ENCODE measurements around the gene ARHGAP10.

The ARHGAP10 gene

DNA sequence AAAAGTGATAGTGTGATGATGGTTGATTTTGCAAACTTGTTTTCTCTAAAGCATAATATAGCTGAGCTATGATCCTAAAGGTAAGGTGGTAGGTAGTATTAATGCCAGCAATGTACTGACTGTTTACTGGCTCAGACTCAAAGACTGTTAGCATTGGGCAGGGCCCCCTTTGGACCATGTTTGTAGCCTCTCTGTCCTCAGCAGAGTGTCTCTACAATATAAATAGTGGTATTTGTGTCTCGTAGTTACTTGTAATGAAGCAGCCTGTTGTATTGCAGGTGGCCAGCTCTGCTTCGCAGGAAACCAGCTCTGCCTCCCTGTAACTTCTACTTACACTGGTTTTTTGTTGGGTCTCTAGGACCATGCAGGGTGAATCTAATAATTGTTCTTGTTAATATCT, 70.5 kb downstream of the ARHGAP10 start:
- Histone ChIP-seq H3K4me1 (ENCODE audit: insufficient read depth, low read length) (peaks cover 10% of the 10 kb centered on the region), H2AFZ (ENCODE audit: low read depth, low read length) (no peak overlapping the region), H3K27ac (ENCODE audit: low read length) (no peak overlapping the region), H3K27me3 (ENCODE audit: insufficient read depth, low read length, poor library complexity) (peaks cover 4% of the 10 kb centered on the region), H3K4me2 (ENCODE audit: insufficient read depth, low read length) (no peak overlapping the region), H4K20me1 (ENCODE audit: insufficient read depth, low read length) (no peaks in the 10 kb centered on the region), H3K9me3 (ENCODE audit: insufficient read depth, low read length, severe bottlenecking) (no peaks in the 10 kb centered on the region), H3K79me2 (ENCODE audit: insufficient read depth, low read length) (no peaks in the 10 kb centered on the region), H3K9ac (ENCODE audit: low read depth, low read length) (no peak overlapping the region), H3K4me3 (ENCODE audit: low read depth in 1 of 2, low read length in 2 of 2) (no peak overlapping the region), H3K36me3 (ENCODE audit: insufficient read depth, low read length) (no peaks in the 10 kb centered on the region)
- ATAC-seq (ENCODE audit: insufficient read depth, low read depth) (no peak), DNase-seq (no peak)
- TF ChIP-seq EZH2 (IDR thresholded peaks at IDR 0.05; ENCODE audit: borderline replicate concordance, low read depth, low read length, severe bottlenecking), result no peak
- TF ChIP-seq, protein P1, sequence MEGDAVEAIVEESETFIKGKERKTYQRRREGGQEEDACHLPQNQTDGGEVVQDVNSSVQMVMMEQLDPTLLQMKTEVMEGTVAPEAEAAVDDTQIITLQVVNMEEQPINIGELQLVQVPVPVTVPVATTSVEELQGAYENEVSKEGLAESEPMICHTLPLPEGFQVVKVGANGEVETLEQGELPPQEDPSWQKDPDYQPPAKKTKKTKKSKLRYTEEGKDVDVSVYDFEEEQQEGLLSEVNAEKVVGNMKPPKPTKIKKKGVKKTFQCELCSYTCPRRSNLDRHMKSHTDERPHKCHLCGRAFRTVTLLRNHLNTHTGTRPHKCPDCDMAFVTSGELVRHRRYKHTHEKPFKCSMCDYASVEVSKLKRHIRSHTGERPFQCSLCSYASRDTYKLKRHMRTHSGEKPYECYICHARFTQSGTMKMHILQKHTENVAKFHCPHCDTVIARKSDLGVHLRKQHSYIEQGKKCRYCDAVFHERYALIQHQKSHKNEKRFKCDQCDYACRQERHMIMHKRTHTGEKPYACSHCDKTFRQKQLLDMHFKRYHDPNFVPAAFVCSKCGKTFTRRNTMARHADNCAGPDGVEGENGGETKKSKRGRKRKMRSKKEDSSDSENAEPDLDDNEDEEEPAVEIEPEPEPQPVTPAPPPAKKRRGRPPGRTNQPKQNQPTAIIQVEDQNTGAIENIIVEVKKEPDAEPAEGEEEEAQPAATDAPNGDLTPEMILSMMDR (IDR thresholded peaks at IDR 0.05; ENCODE audit: borderline replicate concordance, extremely low read depth, low read length, poor library complexity, severe bottlenecking), result no peak

DNA sequence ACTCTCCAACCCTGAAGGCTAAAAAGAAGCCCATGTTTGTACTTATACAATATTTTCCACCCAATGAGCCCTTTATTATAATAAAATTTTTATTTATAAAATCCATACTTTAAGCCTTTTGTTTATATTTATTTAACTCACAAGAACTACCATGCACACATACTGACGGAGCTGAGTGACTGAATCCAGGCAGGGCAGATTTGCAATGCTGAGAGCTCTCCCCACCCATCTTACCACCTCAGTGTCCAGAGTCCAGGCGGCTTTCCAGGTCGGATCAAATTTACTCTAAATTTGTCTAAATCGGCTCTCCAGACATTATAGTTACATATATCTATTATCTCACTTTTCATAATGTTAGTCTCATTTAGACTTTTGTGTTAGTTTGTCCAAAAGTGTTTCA, 74.1 kb downstream of the ARHGAP10 start:
- no peaks in the 10 kb centered on the region for H4K20me1 ChIP-seq (ENCODE audit: insufficient read depth, low read length)
- no peak overlapping the region for H3K9ac ChIP-seq (ENCODE audit: low read depth, low read length)
- peaks cover 4% of the 10 kb centered on the region for H3K27me3 ChIP-seq (ENCODE audit: insufficient read depth, low read length, poor library complexity)
- no peak overlapping the region for H3K4me3 ChIP-seq (ENCODE audit: low read depth in 1 of 2, low read length in 2 of 2)
- no peak overlapping the region for H3K4me2 ChIP-seq (ENCODE audit: insufficient read depth, low read length)
- no peak overlapping the region for H2AFZ ChIP-seq (ENCODE audit: low read depth, low read length)
- DNase-seq, result no peak
- no peak for ATAC-seq (ENCODE audit: insufficient read depth, low read depth)
- no peak overlapping the region for H3K27ac ChIP-seq (ENCODE audit: low read length)
- no peaks in the 10 kb centered on the region for H3K4me1 ChIP-seq (ENCODE audit: insufficient read depth, low read length)
- TF ChIP-seq EZH2 (IDR thresholded peaks at IDR 0.05; ENCODE audit: borderline replicate concordance, low read depth, low read length, severe bottlenecking), result no peak
- TF ChIP-seq, protein P1 (IDR thresholded peaks at IDR 0.05; ENCODE audit: borderline replicate concordance, extremely low read depth, low read length, poor library complexity, severe bottlenecking), result no peak
- H3K79me2 ChIP-seq (ENCODE audit: insufficient read depth, low read length), result no peaks in the 10 kb centered on the region
- H3K36me3 ChIP-seq (ENCODE audit: insufficient read depth, low read length), result no peaks in the 10 kb centered on the region
- H3K9me3 ChIP-seq (ENCODE audit: insufficient read depth, low read length, severe bottlenecking), result no peaks in the 10 kb centered on the region

DNA sequence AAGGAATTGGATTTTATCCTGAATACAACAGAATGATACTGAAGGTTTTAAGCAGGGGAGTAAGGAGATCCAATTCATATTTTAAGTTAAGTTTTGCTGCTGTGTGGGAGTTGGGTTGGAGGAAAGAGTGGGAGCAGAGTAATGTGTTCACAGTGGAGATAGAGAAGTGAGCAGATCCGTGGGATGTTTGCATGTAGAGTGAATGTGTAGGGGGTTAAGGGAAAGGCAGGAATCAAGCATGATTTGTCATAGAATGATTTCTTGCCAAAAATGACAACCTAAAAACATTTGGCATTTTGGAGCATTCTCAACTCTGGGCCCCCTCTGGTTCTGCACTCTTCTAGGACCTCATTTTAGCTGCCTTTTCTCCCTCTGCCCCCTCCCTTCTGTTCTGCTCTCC, 76.6 kb downstream of the ARHGAP10 start:
- no peak for ATAC-seq (ENCODE audit: insufficient read depth, low read depth)
- no peaks in the 10 kb centered on the region for H3K79me2 ChIP-seq (ENCODE audit: insufficient read depth, low read length)
- no peak overlapping the region for H3K4me2 ChIP-seq (ENCODE audit: insufficient read depth, low read length)

More for the DNA sequence above, 76.6 kb downstream of the ARHGAP10 start:
- no peak overlapping the region for H3K4me3 ChIP-seq (ENCODE audit: low read depth in 1 of 2, low read length in 2 of 2)
- H2AFZ ChIP-seq (ENCODE audit: low read depth, low read length), result no peak overlapping the region
- H4K20me1 ChIP-seq (ENCODE audit: insufficient read depth, low read length), result no peaks in the 10 kb centered on the region
- no peaks in the 10 kb centered on the region for H3K4me1 ChIP-seq (ENCODE audit: insufficient read depth, low read length)
- DNase-seq, result no peak
- no peaks in the 10 kb centered on the region for H3K9me3 ChIP-seq (ENCODE audit: insufficient read depth, low read length, severe bottlenecking)
- H3K9ac ChIP-seq (ENCODE audit: low read depth, low read length), result no peak overlapping the region
- H3K27ac ChIP-seq (ENCODE audit: low read length), result no peak overlapping the region
- H3K36me3 ChIP-seq (ENCODE audit: insufficient read depth, low read length), result no peaks in the 10 kb centered on the region
- TF ChIP-seq, protein P1 (IDR thresholded peaks at IDR 0.05; ENCODE audit: borderline replicate concordance, extremely low read depth, low read length, poor library complexity, severe bottlenecking), result no peak
- no peak for TF ChIP-seq EZH2 (IDR thresholded peaks at IDR 0.05; ENCODE audit: borderline replicate concordance, low read depth, low read length, severe bottlenecking)
- H3K27me3 ChIP-seq (ENCODE audit: insufficient read depth, low read length, poor library complexity), result peaks cover 4% of the 10 kb centered on the region

Measured in DND-41 (cell line).